Coronary artery (tissue), 2 donors: ENCODE measurements around the gene FRMD1.

Source experiments
- DNase-seq: peaks from one replicate; pipeline ENCODE4 v3.0.0-alpha.2; 2017; ENCODE audit warnings: low spot score
- H3K27ac ChIP-seq, 2 donors: fragments of 200-600 bp; sonication (generic); one replicate each; pipeline ENCODE4 v1.5.1; 2016 to 2019
- H3K4me3 ChIP-seq: fragments of 200-600 bp; sonication (generic); 2 replicates; pipeline ENCODE4 v1.5.1; 2016; ENCODE audit warnings: mild to moderate bottlenecking, moderate library complexity
- CTCF ChIP-seq: fragments of 200-600 bp; sonication (generic); IDR thresholded peaks from one replicate; pipeline ENCODE4 v1.5.1; 2019; ENCODE audit warnings: antibody characterized with exemption

FRMD1 gene

GRCh38 chr6:168030218-168030746 is 48.7 kb downstream of the FRMD1 start:
- Histone ChIP-seq H3K4me3 (no peak overlapping the region), H3K27ac (no peak overlapping the region)
- no peak for TF ChIP-seq CTCF
- DNase-seq: no peak

- no peak overlapping the region for H3K4me3 ChIP-seq
- no peak for DNase-seq
- H3K27ac ChIP-seq: no peak overlapping the region
- TF ChIP-seq CTCF: no peak
Observed at GRCh38 chr6:168029459-168030217, 49.4 kb downstream of the FRMD1 start.

DNA sequence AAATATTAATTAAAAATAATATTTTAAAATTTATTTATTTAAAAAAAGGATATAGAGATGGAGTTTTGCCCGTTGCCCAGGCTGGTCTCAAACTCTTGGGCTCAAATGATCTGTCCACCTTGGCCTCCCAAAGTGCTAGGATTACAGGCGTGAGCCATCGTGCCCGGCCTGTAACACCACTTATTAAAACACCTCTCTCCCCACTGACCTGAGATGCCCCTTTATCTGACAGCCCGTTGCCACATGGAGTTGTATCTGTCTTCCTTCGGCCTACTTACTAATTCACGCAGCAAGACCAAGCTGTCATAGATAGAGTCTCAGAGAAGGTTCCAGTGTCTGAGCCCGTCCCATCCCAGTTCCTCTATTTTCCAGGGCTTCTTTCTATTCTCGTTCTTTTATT is 50.8 kb downstream of the FRMD1 start:
- no peak for DNase-seq

GRCh38 chr6:168027521-168027920 is 51.5 kb downstream of the FRMD1 start:
- DNase-seq: no peak
- H3K27ac ChIP-seq: no peak overlapping the region
- H3K4me3 ChIP-seq: no peak overlapping the region
- no peak for TF ChIP-seq CTCF

More for the DNA sequence above, 50.8 kb downstream of the FRMD1 start:
- Histone ChIP-seq H3K4me3 (no peak overlapping the region), H3K27ac (no peak overlapping the region)
- no peak for TF ChIP-seq CTCF

GRCh38 chr6:168026925-168027324 is 52.1 kb downstream of the FRMD1 start:
- H3K27ac ChIP-seq: no peak overlapping the region
- no peak for DNase-seq
- no peak for TF ChIP-seq CTCF
- H3K4me3 ChIP-seq: no peak overlapping the region

DNA sequence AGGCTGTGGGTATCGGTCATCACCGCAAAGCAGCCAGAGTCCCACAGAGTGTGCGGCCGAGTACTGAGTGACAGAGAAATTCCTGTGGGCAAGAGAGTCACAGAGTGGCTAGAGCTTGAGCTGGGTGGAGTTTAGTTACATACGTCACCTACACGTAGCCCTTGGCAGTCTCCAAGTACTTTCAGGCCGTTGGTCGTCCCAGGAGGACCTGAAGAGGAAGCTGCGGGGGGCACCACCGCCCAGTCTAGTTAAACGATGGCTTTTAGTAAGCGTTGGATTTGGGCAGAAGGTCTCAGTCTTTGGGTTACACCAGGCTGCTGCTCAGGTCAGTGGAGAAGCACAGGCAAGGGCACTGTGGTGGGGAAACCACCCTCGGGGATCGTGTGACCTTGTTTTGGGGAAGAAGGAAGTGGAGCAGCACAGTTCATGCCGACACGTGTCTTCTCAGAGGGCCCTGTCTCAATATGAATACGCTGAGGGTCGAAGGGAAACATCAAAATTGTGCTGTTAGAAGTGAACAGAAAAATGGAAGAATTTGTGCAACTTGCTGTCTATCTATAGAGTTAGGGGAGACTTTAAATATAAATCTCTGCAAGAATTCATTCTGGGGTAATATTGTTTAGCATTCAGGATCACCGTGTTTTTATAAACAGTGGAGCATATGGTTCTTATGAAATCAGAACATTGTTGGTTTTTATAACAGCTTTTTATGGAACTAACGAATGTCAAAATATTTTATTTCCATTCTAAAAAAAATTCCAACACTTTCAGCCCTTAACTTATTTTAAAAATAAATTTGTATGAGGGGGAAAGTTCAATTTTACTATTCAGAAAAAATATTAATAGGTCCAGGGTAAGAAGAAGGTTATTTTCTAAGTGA is 52.9 kb downstream of the FRMD1 start:
- Histone ChIP-seq H3K4me3 (no peak overlapping the region), H3K27ac (no peak overlapping the region)
- DNase-seq: peak; percentile 53
- no peak for TF ChIP-seq CTCF
